ENCODE results near the gene SUFU.
A peak's percentile ranks its signal among the peaks of the same experiment; 100 is the strongest.

SUFU gene

DNA sequence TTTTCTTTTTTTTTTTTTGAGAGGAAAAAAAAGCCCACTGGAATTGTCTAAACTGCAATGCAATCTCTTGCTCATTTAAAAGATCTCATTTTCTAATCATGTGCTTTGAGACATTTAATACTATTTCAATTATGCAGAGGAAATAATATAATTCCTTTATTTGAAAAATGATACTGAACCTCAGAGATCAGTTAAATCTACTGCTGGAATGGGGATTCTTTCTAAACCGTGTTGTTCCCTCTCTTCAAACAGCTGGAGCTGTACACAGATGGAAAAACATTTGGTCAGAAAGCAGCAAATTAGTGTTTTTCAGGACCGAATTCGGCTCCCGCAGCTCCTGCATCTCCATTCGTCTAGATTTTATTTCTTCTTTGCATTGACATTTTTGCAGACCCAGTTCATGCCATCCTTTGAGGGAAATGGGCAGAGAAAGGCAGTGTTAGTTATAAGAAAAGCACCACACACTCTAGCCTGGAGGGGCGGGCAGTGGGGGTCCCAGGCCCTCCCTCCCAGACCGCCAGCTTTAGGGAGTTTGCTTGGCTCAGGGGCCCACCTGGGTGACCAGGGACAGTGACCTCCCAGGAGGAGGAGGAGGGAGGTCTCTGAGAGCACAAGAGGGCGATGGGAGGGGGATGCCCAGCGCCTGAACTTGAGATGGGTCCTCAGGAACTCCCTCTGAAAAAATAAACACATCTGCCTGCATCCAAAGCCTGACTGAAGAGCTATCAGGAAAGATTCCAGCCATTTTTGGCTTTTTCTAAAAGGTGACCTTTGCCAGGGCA lies 173.0 kb downstream of the SUFU start:
- DNase-seq = no peak

DNA sequence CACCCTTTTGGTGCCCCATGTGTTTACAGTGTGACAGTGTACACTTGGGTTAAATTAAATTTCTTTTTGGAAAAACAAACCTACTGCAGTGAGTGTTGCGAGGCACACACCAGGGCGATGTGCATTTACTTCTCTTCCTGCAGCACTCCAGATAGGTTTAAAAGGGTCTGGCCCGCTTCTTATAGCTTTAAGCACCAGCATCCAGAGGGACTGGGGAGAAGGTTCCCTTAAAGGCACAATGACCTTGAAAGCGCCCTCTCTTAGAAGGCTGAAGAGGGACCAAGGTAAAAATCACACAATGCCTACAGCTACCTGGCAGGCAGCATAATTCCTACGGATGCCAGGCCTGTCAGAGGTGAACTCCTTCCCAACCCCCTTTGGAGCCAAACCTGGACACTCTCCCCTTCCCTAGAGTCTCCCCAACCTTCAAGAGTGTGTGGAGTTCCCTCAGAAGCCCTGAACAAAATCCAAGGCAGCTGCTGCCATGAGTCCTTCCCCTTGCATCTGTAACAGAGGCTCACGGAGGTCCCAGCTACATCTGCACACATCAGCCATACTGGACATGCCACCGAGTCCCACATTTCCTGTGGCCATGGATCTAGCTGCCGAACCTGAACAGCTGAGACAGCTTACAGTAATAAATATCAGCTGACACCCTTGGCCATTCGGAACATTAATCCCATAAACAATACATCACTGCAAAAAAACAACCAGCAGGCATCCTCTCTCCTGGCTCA lies 173.7 kb downstream of the SUFU start:
- DNase-seq = no peak

DNA sequence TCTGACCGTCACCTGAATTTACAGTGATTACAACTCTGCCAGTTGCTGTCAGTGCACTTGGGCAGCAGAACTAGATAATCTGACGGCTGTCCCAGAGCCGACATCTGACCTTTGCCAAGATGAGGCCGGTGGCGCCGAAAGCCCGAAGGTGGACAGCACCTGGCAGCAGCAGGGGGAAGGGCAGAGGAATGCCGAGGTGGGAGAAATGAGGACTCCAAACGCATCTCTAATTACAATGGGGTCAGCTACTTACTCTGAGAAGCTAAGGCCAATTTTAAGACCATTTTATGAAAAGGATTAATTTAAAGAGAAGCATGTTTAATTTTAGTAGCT lies 174.3 kb downstream of the SUFU start:
- DNase-seq = no peak

DNA sequence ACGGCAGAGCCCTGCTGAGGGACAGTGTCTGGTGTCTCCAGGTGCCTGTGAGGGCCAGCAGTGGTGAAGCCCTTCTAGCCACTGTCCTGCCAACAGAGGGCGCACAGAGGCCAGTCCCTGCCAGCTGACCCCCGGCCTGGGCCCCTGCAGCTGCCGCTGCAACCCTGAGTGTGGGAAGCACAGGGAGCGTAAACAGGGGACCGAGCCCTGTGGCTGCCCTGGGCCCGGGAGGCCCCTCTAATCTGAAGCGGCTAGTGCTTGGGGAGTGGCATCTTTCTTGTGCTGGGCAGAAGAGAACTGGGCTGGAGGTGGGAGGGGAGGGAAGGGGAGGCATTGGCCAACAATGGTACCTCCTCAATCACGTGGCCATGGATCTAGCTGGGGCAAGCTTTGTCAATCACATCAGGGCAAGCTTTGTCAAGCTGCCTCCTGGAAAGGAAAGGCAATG lies 175.1 kb downstream of the SUFU start:
- peak; percentile 7 for DNase-seq

DNA sequence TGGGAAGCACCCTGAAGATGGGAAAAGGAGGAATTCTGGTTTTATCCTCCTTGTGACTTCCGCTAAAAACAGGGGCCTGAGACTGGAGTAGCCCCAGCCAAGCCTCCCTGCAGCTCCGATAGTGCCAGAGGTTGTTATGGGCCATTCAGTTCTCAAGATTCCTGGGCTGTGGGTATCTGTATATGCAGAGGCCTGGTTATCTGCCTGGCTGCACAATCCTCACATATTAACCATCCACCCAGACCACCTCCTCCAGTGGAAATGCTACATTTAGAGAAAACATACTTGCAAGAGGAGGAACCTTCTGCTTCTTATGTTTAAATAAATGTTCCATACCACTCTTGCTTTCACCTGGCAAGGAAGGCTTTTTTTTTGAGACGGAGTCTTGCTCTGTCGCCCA lies 175.8 kb downstream of the SUFU start:
- DNase-seq = no peak

DNA sequence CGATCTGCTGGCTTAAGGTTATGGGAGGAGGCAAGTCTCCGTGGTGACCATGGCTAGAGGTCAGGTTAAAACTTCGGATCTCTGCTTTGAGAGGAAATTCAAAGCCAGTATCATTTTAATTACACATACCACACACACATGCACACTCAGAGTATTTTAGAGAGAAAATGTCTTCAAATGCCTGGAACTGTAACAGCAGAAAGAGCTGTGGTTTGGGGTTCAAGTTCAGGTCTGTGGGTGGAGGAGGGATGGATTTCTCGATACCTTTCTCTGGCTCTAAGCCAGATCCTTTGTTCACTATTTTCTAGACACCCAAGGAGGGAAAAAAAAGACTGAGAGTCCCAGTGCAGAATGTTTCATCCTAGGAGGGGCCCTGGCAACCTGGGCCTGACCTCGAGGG lies 177.9 kb downstream of the SUFU start:
- DNase-seq = no peak

DNA sequence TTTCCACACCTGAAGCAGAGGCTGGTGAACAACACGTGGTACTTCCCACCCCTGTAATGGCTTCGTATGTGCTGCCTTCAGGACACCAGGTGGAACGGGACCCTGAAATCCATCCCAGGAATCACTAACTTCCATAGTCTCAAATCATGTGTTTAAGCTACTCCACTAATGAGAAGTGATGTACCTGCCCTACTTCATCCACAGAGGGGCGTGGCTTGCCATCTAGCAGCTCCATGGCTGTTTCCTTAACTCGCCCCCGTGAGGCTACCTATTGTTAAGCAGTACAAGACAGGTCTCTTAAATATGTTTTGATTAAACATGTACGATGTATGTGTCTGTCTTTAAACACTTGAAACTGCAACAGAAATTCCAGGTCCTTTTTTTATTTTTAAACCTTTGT lies 178.6 kb downstream of the SUFU start:
- DNase-seq = no peak

DNA sequence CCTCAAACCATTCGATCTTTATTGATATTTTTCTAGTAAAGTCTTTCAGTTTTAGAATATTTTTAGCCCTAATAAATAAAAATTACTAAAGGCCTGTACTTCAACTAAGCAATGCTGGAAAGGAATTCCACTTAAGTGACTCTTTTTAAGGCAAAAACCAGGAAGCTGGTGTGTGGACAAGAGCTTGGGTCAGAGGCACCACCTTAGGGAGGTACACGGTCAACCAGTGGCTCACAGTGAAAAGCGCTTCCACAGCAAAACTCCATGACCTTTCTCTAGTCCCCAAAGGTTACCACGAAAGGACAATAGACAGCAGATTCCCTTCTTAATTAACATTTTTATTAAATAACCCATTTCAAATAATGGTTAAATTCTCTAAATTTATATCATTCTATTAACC lies 179.2 kb downstream of the SUFU start:
- DNase-seq = no peak

All from GF-D8 (cell line).